Activated naive CD4-positive, alpha-beta T cell treated with anti-CD3 and anti-CD28 coated beads, Interleukin-2, amount 50 U/mL, for 24 hours (primary cell): ENCODE results near the gene FOXP1.
A peak's percentile ranks its signal among the peaks of the same experiment; 100 is the strongest.

Source experiments
- H3K27ac Mint-ChIP-seq: one replicate; pipeline ENCODE4 v1.8.0; 2021; ENCODE audit warnings: mild to moderate bottlenecking, mixed read lengths
- H3K27me3 Mint-ChIP-seq: one replicate; pipeline ENCODE4 v1.8.0; 2021; ENCODE audit warnings: mixed read lengths
- H3K36me3 Mint-ChIP-seq: one replicate; pipeline ENCODE4 v1.8.0; 2021; ENCODE audit warnings: mixed read lengths
- H3K4me1 Mint-ChIP-seq: one replicate; pipeline ENCODE4 v1.8.0; 2021; ENCODE audit warnings: mixed read lengths
- H3K4me3 Mint-ChIP-seq: one replicate; pipeline ENCODE4 v1.8.0; 2021; ENCODE audit warnings: mild to moderate bottlenecking, mixed read lengths
- H3K9me3 Mint-ChIP-seq: one replicate; pipeline ENCODE4 v1.8.0; 2021; ENCODE audit warnings: mixed read lengths

FOXP1 gene

GRCh38 chr3:71258526-71258925 lies 325.0 kb downstream of the FOXP1 start:
- Mint-ChIP-seq H3K9me3 (no peaks in the 10 kb centered on the region), H3K27ac (peak overlapping the region; percentile 93), H3K4me3 (no peak overlapping the region), H3K36me3 (peaks cover 29% of the 10 kb centered on the region), H3K4me1 (peaks cover 82% of the 10 kb centered on the region), H3K27me3 (no peaks in the 10 kb centered on the region)

- peak overlapping the region; percentile 93 for H3K27ac Mint-ChIP-seq
- H3K36me3 Mint-ChIP-seq, result peaks cover 29% of the 10 kb centered on the region
- no peaks in the 10 kb centered on the region for H3K9me3 Mint-ChIP-seq
- peaks cover 82% of the 10 kb centered on the region for H3K4me1 Mint-ChIP-seq
- H3K4me3 Mint-ChIP-seq, result peak overlapping the region; percentile 28
- H3K27me3 Mint-ChIP-seq, result no peaks in the 10 kb centered on the region
These were observed 325.4 kb downstream of the FOXP1 start for GRCh38 chr3:71258116-71258515.

DNA sequence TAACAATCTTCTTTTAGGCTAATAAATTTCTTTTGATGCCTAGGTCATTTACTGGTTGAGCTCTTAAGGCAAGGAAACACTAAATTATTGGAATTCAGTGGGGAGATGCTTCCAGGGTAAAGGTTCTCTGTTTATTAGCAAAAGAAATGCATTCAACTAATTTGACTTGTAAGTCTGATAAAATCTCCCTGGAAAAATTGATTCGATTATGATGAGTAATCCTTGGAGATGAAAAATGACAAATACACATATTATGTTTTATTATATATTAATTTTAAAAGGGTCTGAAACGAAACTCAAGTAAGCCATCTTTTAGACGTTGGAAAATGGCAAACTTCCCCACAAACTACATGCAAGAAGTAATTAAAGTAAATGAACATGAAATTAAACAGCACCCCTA lies 328.0 kb downstream of the FOXP1 start:
- Mint-ChIP-seq H3K9me3 (no peaks in the 10 kb centered on the region), H3K36me3 (peaks cover 32% of the 10 kb centered on the region), H3K4me1 (peaks cover 85% of the 10 kb centered on the region), H3K4me3 (no peak overlapping the region), H3K27ac (no peak overlapping the region), H3K27me3 (no peaks in the 10 kb centered on the region)

DNA sequence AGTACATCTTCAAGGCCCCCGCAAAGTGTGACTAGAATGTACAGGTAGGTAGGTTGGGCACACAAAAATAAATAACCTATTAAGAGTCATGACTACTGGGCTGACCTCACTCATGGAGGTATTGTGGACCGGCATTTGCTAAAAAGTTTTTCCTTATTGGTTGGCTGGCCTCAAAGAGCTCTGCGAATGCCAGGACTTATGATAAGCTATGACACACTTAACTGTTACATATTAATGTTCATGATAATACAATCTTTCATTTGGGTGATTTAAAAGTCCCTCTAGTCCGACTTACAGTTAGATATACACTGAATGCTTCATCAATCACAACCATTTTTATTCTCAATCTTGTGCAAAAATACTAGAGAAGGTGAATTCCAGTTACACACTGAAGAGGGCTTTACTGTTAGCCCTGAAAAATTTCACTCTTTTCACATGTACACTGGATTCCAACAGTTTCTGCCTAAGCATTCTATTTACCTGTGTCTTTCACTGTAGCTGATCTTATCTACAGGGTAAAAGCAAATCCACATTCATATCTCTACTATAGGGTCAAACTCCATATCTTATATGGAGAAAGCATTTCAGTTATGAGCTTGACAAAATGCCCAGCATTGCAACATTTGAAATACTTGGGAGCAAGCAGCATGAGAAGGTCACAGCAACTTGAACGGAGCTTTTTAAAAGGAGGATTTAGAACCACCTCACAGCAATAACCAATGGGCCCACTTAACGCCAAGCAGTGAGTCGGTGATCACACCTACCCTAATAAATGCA lies 329.1 kb downstream of the FOXP1 start:
- Mint-ChIP-seq H3K4me1 (peaks cover 89% of the 10 kb centered on the region), H3K36me3 (peaks cover 30% of the 10 kb centered on the region), H3K27me3 (no peaks in the 10 kb centered on the region), H3K9me3 (no peaks in the 10 kb centered on the region), H3K27ac (peak overlapping the region; percentile 87), H3K4me3 (peak overlapping the region; percentile 2)

GRCh38 chr3:71253169-71253568 lies 330.4 kb downstream of the FOXP1 start:
- H3K27me3 Mint-ChIP-seq, result no peaks in the 10 kb centered on the region
- peaks cover 89% of the 10 kb centered on the region for H3K4me1 Mint-ChIP-seq
- no peak overlapping the region for H3K4me3 Mint-ChIP-seq
- H3K36me3 Mint-ChIP-seq, result peaks cover 26% of the 10 kb centered on the region
- peak overlapping the region; percentile 76 for H3K27ac Mint-ChIP-seq
- H3K9me3 Mint-ChIP-seq, result no peaks in the 10 kb centered on the region

- H3K4me1 Mint-ChIP-seq, result peaks cover 89% of the 10 kb centered on the region
- H3K27me3 Mint-ChIP-seq, result no peaks in the 10 kb centered on the region
- no peak overlapping the region for H3K4me3 Mint-ChIP-seq
- H3K9me3 Mint-ChIP-seq, result no peaks in the 10 kb centered on the region
- H3K27ac Mint-ChIP-seq, result peak overlapping the region; percentile 80
- H3K36me3 Mint-ChIP-seq, result peaks cover 24% of the 10 kb centered on the region
These were observed 331.1 kb downstream of the FOXP1 start for GRCh38 chr3:71252466-71252865.

- Mint-ChIP-seq H3K27me3 (no peaks in the 10 kb centered on the region), H3K4me1 (peaks cover 92% of the 10 kb centered on the region), H3K27ac (peak overlapping the region; percentile 80), H3K36me3 (peaks cover 20% of the 10 kb centered on the region), H3K9me3 (no peaks in the 10 kb centered on the region), H3K4me3 (no peak overlapping the region)
These were observed 332.3 kb downstream of the FOXP1 start for GRCh38 chr3:71251156-71251775.

DNA sequence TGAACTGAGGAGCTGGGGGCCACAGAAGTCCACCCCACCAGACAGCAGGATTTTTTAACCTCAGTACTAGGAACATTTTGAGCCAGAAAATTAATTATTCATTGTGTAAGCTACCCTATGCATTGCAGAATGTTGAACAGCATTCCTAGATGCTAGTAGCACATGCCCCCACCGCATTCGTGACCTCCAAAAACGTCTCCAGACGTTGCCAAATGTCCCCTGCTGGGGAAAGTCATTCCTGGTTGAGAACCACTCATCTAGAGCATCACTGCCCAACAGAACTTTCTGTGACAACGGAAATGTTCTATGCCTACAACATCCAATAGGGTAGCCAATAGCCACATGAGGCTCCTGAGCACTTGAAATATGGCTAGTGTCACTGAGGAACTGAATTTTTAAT lies 333.5 kb downstream of the FOXP1 start:
- Mint-ChIP-seq H3K27me3 (no peaks in the 10 kb centered on the region), H3K27ac (peak overlapping the region; percentile 32), H3K4me3 (no peak overlapping the region), H3K9me3 (no peaks in the 10 kb centered on the region), H3K4me1 (peaks cover 90% of the 10 kb centered on the region), H3K36me3 (peaks cover 20% of the 10 kb centered on the region)

DNA sequence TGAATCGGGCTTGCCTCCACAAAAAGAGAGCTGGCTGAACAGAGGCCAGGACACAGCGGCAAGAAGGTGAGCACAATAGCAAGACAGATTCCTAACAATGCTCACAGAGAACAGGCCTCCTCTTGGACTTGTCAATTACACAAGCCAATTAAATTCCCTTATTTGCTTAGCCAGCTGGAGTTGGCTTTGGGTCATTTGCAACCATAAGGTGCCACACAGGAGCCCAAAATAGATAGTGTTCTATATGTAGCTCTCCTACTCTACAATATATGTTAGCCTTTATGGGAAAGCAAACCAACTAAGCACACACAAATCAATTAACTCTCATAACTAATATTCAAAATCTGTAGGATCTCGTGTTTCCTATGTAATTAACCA lies 335.6 kb downstream of the FOXP1 start:
- no peak overlapping the region for H3K27ac Mint-ChIP-seq
- peaks cover 13% of the 10 kb centered on the region for H3K36me3 Mint-ChIP-seq
- H3K4me3 Mint-ChIP-seq, result peak overlapping the region; percentile 0
- peaks cover 89% of the 10 kb centered on the region for H3K4me1 Mint-ChIP-seq
- H3K27me3 Mint-ChIP-seq, result no peaks in the 10 kb centered on the region
- H3K9me3 Mint-ChIP-seq, result no peaks in the 10 kb centered on the region

- H3K27me3 Mint-ChIP-seq, result no peaks in the 10 kb centered on the region
- peaks cover 12% of the 10 kb centered on the region for H3K36me3 Mint-ChIP-seq
- peaks cover 89% of the 10 kb centered on the region for H3K4me1 Mint-ChIP-seq
- peak overlapping the region; percentile 51 for H3K27ac Mint-ChIP-seq
- H3K9me3 Mint-ChIP-seq, result no peaks in the 10 kb centered on the region
- H3K4me3 Mint-ChIP-seq, result no peak overlapping the region
These were observed 336.1 kb downstream of the FOXP1 start for GRCh38 chr3:71247221-71247957.

- Mint-ChIP-seq H3K4me1 (peaks cover 87% of the 10 kb centered on the region), H3K4me3 (no peak overlapping the region), H3K27me3 (no peaks in the 10 kb centered on the region), H3K36me3 (peaks cover 7% of the 10 kb centered on the region), H3K9me3 (no peaks in the 10 kb centered on the region), H3K27ac (peak overlapping the region; percentile 83)
These were observed 337.3 kb downstream of the FOXP1 start for GRCh38 chr3:71245971-71246880.

DNA sequence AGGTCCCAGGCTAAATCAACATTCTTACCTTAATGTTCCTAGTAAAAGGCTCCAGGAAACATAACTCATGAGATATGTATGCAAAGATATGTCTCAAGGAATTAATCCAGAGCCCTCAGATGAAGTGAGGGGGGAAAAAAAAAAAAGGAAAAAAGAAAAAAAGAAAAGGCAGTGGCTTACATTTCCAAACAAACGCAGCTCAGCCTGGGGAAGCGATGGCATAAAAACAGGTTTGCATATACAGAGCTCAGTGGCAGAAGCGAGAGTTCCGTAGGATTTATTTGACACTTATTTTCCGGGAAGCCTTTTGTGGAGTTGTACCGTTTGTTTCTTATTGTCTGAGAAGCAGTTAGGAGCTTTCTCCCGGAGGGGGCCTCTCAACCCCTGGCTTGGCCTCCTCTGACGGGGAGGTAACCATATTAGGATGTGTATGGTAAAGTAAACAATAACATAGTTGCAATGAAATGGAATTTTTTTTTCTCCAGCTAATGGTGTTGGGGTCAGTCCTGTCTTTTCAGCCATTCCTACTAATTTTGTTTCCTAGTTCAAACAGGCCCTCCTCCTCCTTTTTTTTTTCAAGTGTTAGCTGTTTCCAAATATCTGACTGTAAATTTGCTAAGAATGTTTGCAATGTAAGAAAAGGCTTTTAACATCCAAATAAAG lies 338.6 kb downstream of the FOXP1 start:
- H3K27ac Mint-ChIP-seq, result peak overlapping the region; percentile 55
- H3K36me3 Mint-ChIP-seq, result peaks cover 9% of the 10 kb centered on the region
- peaks cover 89% of the 10 kb centered on the region for H3K4me1 Mint-ChIP-seq

DNA sequence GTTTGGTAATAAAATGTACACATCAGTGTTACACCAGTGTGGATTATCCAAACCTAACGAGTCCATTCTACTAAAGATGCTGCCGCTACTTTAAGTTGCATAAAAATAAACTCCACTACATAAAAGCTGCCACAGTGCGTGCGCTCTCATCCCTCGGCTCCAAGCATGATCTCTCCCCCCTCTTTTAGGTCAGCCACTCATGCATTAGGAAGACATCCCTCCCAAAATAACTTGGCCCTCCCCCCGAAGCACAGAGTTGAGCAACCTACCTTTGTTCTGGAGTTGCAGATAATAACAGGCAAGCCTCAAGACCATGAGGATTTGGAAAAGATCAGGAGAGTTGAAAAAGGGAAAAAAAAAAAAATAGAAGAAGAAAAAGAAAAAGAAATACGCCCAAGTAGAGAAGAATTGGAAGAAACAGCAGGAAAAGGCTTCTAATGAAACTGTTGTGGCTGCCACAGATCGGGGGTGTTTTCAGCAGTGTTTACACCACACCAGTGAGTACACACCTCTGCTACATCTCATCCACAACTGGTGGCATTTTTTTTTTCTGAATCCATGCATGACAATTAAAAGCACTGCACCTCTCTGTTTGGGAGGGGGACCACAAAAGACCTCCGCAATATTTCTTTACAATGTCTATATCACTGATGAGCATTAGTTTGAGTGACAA lies 339.2 kb downstream of the FOXP1 start:
- Mint-ChIP-seq H3K4me1 (peaks cover 87% of the 10 kb centered on the region), H3K9me3 (no peaks in the 10 kb centered on the region), H3K4me3 (no peak overlapping the region), H3K27ac (peak overlapping the region; percentile 69), H3K36me3 (peaks cover 9% of the 10 kb centered on the region), H3K27me3 (no peaks in the 10 kb centered on the region)

More for the DNA sequence above, 338.6 kb downstream of the FOXP1 start:
- Mint-ChIP-seq H3K27me3 (no peaks in the 10 kb centered on the region), H3K9me3 (no peaks in the 10 kb centered on the region), H3K4me3 (no peak overlapping the region)

DNA sequence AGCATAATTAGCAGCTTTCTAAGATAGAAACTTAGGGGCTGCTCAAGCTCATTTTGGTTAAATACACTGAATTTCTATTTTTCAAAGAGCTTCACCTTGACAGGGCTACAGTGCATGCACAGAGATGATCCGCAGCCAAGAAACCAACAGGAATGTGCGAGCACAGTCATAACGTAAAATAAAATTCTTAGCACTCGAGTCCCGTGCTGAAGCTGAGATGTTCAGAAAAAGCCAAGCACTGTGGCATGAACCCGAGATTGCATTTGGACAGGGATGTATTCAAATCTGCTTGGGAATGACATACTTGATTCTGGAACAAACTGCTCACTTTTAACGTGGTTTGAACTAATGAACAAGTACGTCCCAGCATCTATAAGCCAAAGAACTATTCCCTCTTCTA lies 340.3 kb downstream of the FOXP1 start:
- H3K4me3 Mint-ChIP-seq, result no peak overlapping the region
- no peaks in the 10 kb centered on the region for H3K27me3 Mint-ChIP-seq
- peaks cover 81% of the 10 kb centered on the region for H3K4me1 Mint-ChIP-seq
- peak overlapping the region; percentile 87 for H3K27ac Mint-ChIP-seq
- peaks cover 12% of the 10 kb centered on the region for H3K36me3 Mint-ChIP-seq
- no peaks in the 10 kb centered on the region for H3K9me3 Mint-ChIP-seq
